GM19438 (cell line): ENCODE measurements around the gene DST.

Experiments
- ATAC-seq: cut with Tn5 transposase; IDR thresholded peaks from one replicate; pipeline ENCODE4 v1.9.1; 2021; ENCODE audit warnings: low read depth; ENCODE audit not compliant: unreplicated experiment

The DST gene

GRCh38 chr6:56450882-56451739, 191.6 kb downstream of the DST start:
- no peak for ATAC-seq

DNA sequence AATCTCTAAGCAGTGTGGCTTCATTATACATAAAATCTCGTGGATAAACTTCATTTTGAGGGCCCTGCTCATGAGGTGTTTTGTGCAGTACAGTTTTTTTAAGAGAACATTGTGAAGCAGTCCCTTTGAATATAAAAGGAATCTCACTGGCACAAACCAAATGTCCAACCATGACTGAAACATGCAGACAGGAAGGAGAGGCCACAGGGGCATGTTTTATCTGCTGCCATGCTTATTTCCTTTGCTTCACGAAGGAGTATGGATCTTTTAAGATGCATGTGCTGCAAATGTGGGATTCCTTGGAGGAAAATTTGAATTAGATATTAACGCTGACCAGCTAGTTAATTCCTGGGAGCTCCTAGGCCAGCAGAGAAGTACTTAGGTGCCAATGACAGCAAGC, 192.3 kb downstream of the DST start:
- ATAC-seq = no peak

DNA sequence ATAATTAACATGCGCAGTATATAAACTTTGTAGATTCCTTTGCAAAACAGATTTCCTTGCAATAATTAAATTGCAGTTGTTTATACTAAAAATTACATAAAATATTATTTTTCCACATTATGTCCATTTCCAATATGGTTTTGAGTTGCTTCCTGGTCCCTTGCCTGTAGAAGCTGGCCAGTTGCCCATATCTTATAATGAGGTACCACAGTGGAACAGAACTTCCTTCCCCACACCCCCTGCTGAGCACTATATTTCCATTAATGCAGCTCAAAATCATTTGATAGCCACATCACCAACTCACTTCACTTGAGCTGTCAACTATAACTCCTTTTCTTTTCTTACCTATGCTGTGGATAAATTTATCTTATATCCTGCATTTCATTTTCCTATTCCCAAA, 194.6 kb downstream of the DST start:
- no peak for ATAC-seq

DNA sequence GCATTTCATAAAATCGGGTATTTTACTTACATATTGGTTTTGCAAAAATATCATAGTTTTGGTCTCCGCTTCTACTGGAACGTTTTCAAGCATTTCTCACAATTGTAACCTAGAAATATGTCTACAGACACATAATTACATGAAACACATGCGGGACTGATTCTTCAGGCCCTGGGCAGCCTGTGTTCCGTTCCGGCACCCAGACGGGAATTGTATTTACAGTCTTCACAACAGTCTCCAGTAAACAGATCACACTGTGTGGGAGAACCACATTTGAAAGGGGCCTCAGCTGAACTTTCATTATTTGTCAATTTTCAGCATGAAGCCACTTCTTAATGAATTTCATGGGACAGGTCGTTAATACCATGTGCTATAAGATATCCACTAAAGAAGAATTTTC, 196.9 kb downstream of the DST start:
- no peak for ATAC-seq

- no peak for ATAC-seq
Measured at GRCh38 chr6:56444855-56445254, 197.8 kb downstream of the DST start.

- ATAC-seq = no peak
Measured at GRCh38 chr6:56440551-56440981, 202.1 kb downstream of the DST start.

DNA sequence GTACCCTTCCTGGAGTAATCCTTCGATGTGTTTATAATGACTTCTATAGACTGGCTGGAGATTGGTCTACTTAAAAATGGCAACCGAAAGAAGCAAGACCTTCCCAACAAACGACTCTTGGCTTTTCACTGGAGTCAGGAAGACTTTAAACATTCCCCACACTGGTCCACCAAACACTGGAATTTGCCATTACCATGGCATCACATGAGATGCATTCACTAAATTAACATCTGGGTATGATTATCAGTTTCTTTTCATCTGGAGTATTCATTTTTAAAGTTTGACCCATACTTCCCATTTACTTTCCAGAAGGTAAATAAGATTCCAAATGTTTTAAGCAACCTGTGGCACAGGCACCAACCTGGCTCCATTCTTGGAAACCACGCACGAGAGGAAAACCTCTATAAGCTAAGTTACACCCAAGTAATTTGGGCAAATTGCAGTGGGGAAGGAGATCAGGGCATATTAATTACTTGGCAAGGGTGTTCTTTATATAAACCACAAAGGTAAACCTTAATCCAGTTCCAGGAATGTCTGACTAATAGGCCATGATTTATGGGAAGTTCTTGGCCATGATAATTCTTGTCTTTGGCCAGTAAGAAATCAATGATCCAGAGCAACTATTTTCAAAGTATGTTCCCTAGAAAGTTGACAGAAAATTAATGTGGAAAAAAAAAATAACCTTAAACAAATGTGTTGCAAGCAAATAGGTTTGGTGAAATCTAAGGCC, 205.4 kb downstream of the DST start:
- no peak for ATAC-seq

GRCh38 chr6:56435754-56436153, 206.9 kb downstream of the DST start:
- ATAC-seq = no peak

GRCh38 chr6:56435326-56435725, 207.4 kb downstream of the DST start:
- no peak for ATAC-seq

GRCh38 chr6:56434606-56435005, 208.1 kb downstream of the DST start:
- ATAC-seq = no peak

DNA sequence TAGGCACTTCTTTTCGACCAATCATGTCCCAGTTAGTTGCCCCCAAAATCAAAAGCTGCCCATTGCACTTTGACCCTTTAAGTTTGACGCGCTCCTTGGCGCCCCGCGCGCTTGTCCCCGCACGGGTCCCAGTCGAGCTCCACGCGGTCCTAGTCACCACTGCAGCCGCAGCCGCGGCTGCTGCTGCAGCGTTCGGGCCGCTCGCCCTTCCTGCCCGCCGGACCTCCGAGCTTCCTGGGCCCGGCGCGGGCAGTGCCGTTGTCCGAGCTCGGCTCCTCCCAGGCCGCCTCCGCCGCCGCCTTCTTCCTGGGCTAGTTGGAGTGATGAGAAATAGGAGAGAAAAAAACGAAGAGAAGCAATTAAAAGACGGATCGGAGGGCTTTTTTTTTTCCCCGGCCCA, 209.6 kb downstream of the DST start:
- no peak for ATAC-seq

DNA sequence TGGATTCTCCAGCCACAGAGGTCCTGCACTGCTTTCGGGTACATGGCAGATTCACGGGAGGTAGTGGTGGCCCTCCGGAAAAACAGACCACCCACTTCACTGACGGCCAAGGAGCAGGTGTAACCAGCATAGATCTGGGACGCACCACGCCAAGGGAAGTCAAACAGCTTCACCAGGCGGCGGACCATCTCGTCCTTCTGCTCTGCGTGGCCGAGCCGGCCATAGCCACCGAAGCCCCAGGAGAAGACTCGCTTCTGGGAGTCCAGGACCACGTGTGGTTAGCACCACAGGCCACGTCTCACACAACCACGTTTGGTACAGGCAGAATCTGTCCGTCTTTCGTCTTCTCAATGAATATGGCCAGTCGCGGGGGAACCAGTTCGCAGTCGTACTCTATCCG, 210.5 kb downstream of the DST start:
- ATAC-seq = no peak

- no peak for ATAC-seq
Measured at GRCh38 chr6:56430629-56431600, 211.8 kb downstream of the DST start.

DNA sequence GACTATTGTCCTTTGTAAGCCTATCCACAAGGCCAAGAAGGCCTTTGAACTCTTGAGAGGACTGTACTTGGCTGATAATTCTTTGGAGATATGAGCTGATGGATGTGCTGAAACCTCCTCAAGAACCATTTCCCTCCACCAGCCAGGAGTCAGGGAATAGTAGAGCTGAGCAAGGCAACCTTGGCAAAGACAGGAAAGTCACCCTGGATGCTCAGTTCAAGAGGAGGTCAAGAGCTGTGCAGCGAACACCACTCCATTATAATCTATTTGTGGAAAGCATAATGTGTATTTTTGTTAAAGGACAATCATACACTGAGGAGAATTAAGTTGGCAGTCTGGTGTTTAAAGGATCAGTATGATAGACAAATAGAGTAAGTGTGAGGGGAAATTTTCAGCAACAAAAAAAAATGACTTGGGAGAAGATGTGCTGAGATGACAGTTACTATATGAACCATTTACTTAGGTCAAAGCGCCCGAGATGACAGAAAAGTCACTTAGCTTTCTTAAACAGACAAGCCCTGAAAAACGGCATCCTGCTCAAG, 218.1 kb downstream of the DST start:
- no peak for ATAC-seq

- ATAC-seq = no peak
Measured at GRCh38 chr6:56424064-56424463, 218.6 kb downstream of the DST start.

- ATAC-seq = no peak
Measured at GRCh38 chr6:56420296-56420695, 222.4 kb downstream of the DST start.

DNA sequence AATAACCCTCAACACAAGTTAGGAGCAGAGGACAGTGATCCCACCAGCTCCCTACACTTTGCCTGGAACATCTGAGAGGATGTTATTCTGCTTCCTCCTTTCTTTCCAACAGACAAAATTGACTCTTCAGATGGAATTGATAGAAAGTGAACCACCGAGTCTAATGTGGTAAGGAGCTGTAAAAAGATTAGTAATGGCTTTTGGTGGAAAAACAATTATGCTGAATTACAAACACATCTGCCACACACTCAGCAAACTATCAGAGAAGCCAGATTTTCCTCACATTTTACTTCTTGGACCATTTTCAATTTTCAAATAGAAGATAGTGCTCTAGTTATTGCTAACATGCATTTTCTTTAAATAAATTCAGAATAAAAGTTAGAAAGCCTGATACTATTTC, 223.5 kb downstream of the DST start:
- no peak for ATAC-seq

GRCh38 chr6:56417823-56418222, 224.9 kb downstream of the DST start:
- ATAC-seq = no peak

GRCh38 chr6:56416247-56416646, 226.4 kb downstream of the DST start:
- no peak for ATAC-seq

DNA sequence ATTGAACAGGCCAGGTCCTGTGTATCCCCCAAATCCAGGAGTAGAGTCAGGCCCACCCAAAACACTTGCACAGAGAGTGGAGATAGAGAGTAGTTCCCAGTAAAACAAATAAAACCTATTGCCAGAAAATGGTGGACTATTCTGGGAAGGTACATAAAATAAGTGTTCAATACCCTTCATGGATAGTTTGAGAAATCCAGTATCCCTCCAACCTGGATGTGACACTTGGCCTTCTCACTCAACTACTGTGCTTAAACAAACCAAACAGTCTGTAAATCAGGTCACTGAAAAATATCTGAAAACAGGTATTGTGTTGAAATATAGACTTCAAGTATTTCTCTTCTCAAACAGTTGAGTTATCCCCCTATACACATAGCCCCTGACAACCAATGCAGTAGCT, 233.7 kb downstream of the DST start:
- ATAC-seq = no peak
